ENCODE data around the gene RABGAP1L.

The RABGAP1L gene

GRCh38 chr1:174702011-174702410, 542.7 kb downstream of the RABGAP1L start:
- Histone ChIP-seq H3K27me3 (ENCODE audit: insufficient read depth, low read length) (no peaks in the 10 kb centered on the region), H3K9ac (ENCODE audit: low read length) (no peak overlapping the region), H2BK5ac (ENCODE audit: low read depth, low read length, poor library complexity) (no peak overlapping the region), H2BK120ac (ENCODE audit: insufficient read depth, low read length, poor library complexity) (no peak overlapping the region), H3K79me2 (ENCODE audit: control insufficient read depth, insufficient read depth, low read length, poor library complexity) (no peaks in the 10 kb centered on the region), H4K12ac (ENCODE audit: low read depth, low read length) (no peak overlapping the region), H3K23ac (ENCODE audit: low read length) (no peak overlapping the region), H4K8ac (ENCODE audit: low read depth, low read length) (no peak overlapping the region), H4K91ac (ENCODE audit: low read depth, low read length) (no peak overlapping the region), H3K27ac (ENCODE audit: low read depth, low read length) (no peak overlapping the region), H3K14ac (ENCODE audit: low read length) (no peak overlapping the region), H2BK12ac (ENCODE audit: low read length) (no peak overlapping the region), H3K4ac (ENCODE audit: low read depth, low read length) (no peak overlapping the region), H2AFZ (ENCODE audit: insufficient read depth, low read length, poor library complexity) (no peak overlapping the region), H3K36me3 (ENCODE audit: control insufficient read depth in 1 of 2, insufficient read depth in 2 of 2, low read length in 2 of 2) (no peaks in the 10 kb centered on the region), H3K4me3 (ENCODE audit: low read depth, low read length) (no peak overlapping the region), H3K9me3 (ENCODE audit: insufficient read depth, low read depth, low read length) (no peaks in the 10 kb centered on the region), H3K79me1 (ENCODE audit: low read length) (no peaks in the 10 kb centered on the region), H2AK5ac (ENCODE audit: low read length) (no peak overlapping the region), H3K4me1 (ENCODE audit: control insufficient read depth in 1 of 2, insufficient read depth in 2 of 2, low read length in 2 of 2) (no peaks in the 10 kb centered on the region), H3K18ac (ENCODE audit: low read length) (no peak overlapping the region), H3K4me2 (ENCODE audit: low read length) (no peak overlapping the region)
- DNase-seq: no peak
- WGBS (ENCODE audit: extremely low coverage, insufficient coverage, insufficient read length): no CpG with 5 or more reads among the region's 2 CpGs

DNA sequence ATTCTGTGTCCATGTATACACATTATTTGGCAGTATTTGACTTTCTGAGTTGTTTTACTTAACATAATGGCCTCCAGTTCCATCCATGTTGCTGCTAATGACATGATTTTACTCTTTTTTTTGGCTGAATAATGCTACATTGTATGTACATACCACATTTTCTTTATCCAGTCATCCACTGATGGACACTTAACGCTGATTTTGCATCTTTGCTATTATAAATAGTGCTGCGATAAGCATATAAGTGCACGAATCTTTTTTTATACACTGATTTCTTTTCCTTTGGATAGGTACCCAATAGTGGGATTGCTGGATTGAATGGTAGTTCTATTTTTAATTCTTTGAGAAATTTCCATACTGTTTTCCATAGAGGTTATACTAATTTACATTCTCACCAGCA, 544.0 kb downstream of the RABGAP1L start:
- no CpG with 5 or more reads among the region's 3 CpGs for WGBS (ENCODE audit: extremely low coverage, insufficient coverage, insufficient read length)
- H2AK5ac ChIP-seq (ENCODE audit: low read length): no peak overlapping the region

GRCh38 chr1:174704300-174704699, 545.0 kb downstream of the RABGAP1L start:
- H4K8ac ChIP-seq (ENCODE audit: low read depth, low read length): no peak overlapping the region
- WGBS (ENCODE audit: extremely low coverage, insufficient coverage, insufficient read length): no CpG with 5 or more reads among the region's 1 CpG

More for the DNA sequence above, 544.0 kb downstream of the RABGAP1L start:
- H3K4me1 ChIP-seq (ENCODE audit: control insufficient read depth in 1 of 2, insufficient read depth in 2 of 2, low read length in 2 of 2): no peaks in the 10 kb centered on the region
- no peak overlapping the region for H3K27ac ChIP-seq (ENCODE audit: low read depth, low read length)
- H2BK12ac ChIP-seq (ENCODE audit: low read length): no peak overlapping the region
- no peak for DNase-seq
- no peaks in the 10 kb centered on the region for H3K36me3 ChIP-seq (ENCODE audit: control insufficient read depth in 1 of 2, insufficient read depth in 2 of 2, low read length in 2 of 2)
- no peaks in the 10 kb centered on the region for H3K79me1 ChIP-seq (ENCODE audit: low read length)
- no peak overlapping the region for H4K8ac ChIP-seq (ENCODE audit: low read depth, low read length)
- H3K23ac ChIP-seq (ENCODE audit: low read length): no peak overlapping the region
- no peak overlapping the region for H2BK5ac ChIP-seq (ENCODE audit: low read depth, low read length, poor library complexity)
- H2AFZ ChIP-seq (ENCODE audit: insufficient read depth, low read length, poor library complexity): no peak overlapping the region
- no peak overlapping the region for H3K4me3 ChIP-seq (ENCODE audit: low read depth, low read length)
- H2BK120ac ChIP-seq (ENCODE audit: insufficient read depth, low read length, poor library complexity): no peak overlapping the region
- no peak overlapping the region for H3K9ac ChIP-seq (ENCODE audit: low read length)
- H3K27me3 ChIP-seq (ENCODE audit: insufficient read depth, low read length): no peaks in the 10 kb centered on the region
- H3K4ac ChIP-seq (ENCODE audit: low read depth, low read length): no peak overlapping the region
- no peak overlapping the region for H3K4me2 ChIP-seq (ENCODE audit: low read length)
- H3K18ac ChIP-seq (ENCODE audit: low read length): no peak overlapping the region
- H3K14ac ChIP-seq (ENCODE audit: low read length): no peak overlapping the region
- H4K91ac ChIP-seq (ENCODE audit: low read depth, low read length): no peak overlapping the region
- H3K9me3 ChIP-seq (ENCODE audit: insufficient read depth, low read depth, low read length): no peaks in the 10 kb centered on the region
- H4K12ac ChIP-seq (ENCODE audit: low read depth, low read length): no peak overlapping the region
- H3K79me2 ChIP-seq (ENCODE audit: control insufficient read depth, insufficient read depth, low read length, poor library complexity): no peaks in the 10 kb centered on the region

GRCh38 chr1:174710868-174711845, 551.8 kb downstream of the RABGAP1L start:
- H3K4me1 ChIP-seq (ENCODE audit: control insufficient read depth in 1 of 2, insufficient read depth in 2 of 2, low read length in 2 of 2): no peaks in the 10 kb centered on the region
- DNase-seq: no peak
- no peak overlapping the region for H2BK5ac ChIP-seq (ENCODE audit: low read depth, low read length, poor library complexity)
- peaks cover 5% of the 10 kb centered on the region for H3K9me3 ChIP-seq (ENCODE audit: insufficient read depth, low read depth, low read length)
- no peak overlapping the region for H4K12ac ChIP-seq (ENCODE audit: low read depth, low read length)
- H3K4me2 ChIP-seq (ENCODE audit: low read length): no peak overlapping the region
- H3K23ac ChIP-seq (ENCODE audit: low read length): no peak overlapping the region
- no peak overlapping the region for H4K91ac ChIP-seq (ENCODE audit: low read depth, low read length)
- WGBS (ENCODE audit: extremely low coverage, insufficient coverage, insufficient read length): no CpG with 5 or more reads among the region's 50 CpGs
- H2AK5ac ChIP-seq (ENCODE audit: low read length): no peak overlapping the region
- H3K14ac ChIP-seq (ENCODE audit: low read length): no peak overlapping the region
- no peaks in the 10 kb centered on the region for H3K79me1 ChIP-seq (ENCODE audit: low read length)
- H3K27ac ChIP-seq (ENCODE audit: low read depth, low read length): no peak overlapping the region
- H4K8ac ChIP-seq (ENCODE audit: low read depth, low read length): no peak overlapping the region
- H3K27me3 ChIP-seq (ENCODE audit: insufficient read depth, low read length): no peaks in the 10 kb centered on the region
- no peak overlapping the region for H2BK12ac ChIP-seq (ENCODE audit: low read length)
- no peak overlapping the region for H3K18ac ChIP-seq (ENCODE audit: low read length)
- no peak overlapping the region for H2AFZ ChIP-seq (ENCODE audit: insufficient read depth, low read length, poor library complexity)
- H3K4ac ChIP-seq (ENCODE audit: low read depth, low read length): no peak overlapping the region
- H3K4me3 ChIP-seq (ENCODE audit: low read depth, low read length): no peak overlapping the region
- no peaks in the 10 kb centered on the region for H3K79me2 ChIP-seq (ENCODE audit: control insufficient read depth, insufficient read depth, low read length, poor library complexity)
- H2BK120ac ChIP-seq (ENCODE audit: insufficient read depth, low read length, poor library complexity): no peak overlapping the region
- H3K36me3 ChIP-seq (ENCODE audit: control insufficient read depth in 1 of 2, insufficient read depth in 2 of 2, low read length in 2 of 2): no peaks in the 10 kb centered on the region
- no peak overlapping the region for H3K9ac ChIP-seq (ENCODE audit: low read length)

More at GRCh38 chr1:174704300-174704699, 545.0 kb downstream of the RABGAP1L start:
- Histone ChIP-seq H3K18ac (ENCODE audit: low read length) (no peak overlapping the region), H2AFZ (ENCODE audit: insufficient read depth, low read length, poor library complexity) (no peak overlapping the region), H2BK12ac (ENCODE audit: low read length) (no peak overlapping the region), H3K4me3 (ENCODE audit: low read depth, low read length) (no peak overlapping the region), H2BK120ac (ENCODE audit: insufficient read depth, low read length, poor library complexity) (no peak overlapping the region), H3K79me1 (ENCODE audit: low read length) (no peaks in the 10 kb centered on the region), H3K4me1 (ENCODE audit: control insufficient read depth in 1 of 2, insufficient read depth in 2 of 2, low read length in 2 of 2) (no peaks in the 10 kb centered on the region), H4K12ac (ENCODE audit: low read depth, low read length) (no peak overlapping the region), H3K27me3 (ENCODE audit: insufficient read depth, low read length) (no peaks in the 10 kb centered on the region), H4K91ac (ENCODE audit: low read depth, low read length) (no peak overlapping the region), H3K9ac (ENCODE audit: low read length) (no peak overlapping the region), H3K27ac (ENCODE audit: low read depth, low read length) (no peak overlapping the region), H3K36me3 (ENCODE audit: control insufficient read depth in 1 of 2, insufficient read depth in 2 of 2, low read length in 2 of 2) (no peaks in the 10 kb centered on the region), H3K9me3 (ENCODE audit: insufficient read depth, low read depth, low read length) (no peaks in the 10 kb centered on the region), H3K4me2 (ENCODE audit: low read length) (no peak overlapping the region), H3K4ac (ENCODE audit: low read depth, low read length) (no peak overlapping the region), H2AK5ac (ENCODE audit: low read length) (no peak overlapping the region), H3K14ac (ENCODE audit: low read length) (no peak overlapping the region), H3K23ac (ENCODE audit: low read length) (no peak overlapping the region), H2BK5ac (ENCODE audit: low read depth, low read length, poor library complexity) (no peak overlapping the region), H3K79me2 (ENCODE audit: control insufficient read depth, insufficient read depth, low read length, poor library complexity) (no peaks in the 10 kb centered on the region)
- no peak for DNase-seq

All from trophoblast cell (in vitro differentiated cells and primary cell).